ENCODE results near the gene HECTD4.

Gene HECTD4

DNA sequence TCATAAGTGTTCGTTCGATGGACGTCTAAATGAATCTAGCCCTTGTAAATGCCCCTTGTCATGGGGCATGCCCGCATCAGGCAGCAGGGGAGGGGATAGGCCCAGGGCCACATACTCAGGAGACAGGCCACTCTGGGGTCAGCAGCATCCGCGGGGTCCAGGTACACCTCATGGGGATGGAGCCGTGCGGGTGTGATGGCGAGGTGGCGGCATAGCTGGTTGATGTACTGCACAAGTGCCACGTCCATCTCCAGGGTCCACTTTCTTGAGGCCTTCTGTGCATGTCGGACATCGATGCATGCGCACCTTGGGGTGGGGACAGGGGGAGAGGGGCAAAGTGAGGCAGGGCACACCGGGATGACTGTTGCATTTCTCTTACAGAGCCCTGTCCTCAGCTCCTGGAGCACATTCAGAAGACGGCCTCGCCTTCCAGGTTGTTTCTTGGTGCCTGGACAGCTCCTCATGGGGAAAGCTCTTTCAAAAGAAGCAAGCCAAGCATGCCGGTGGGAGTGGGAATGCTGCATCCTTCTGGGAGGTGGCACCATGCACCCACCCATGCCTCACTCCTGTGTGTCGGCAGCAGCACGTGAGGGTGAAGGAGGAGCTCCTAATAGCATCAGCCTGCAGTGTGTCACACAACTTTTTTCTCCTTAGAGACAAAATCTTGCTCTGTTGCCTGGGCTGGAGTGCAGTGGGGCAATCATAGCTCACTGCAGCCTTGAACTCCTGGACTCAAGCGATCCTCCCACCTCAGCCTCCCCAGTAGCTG lies 209.5 kb downstream of the HECTD4 start:
- DNase-seq: no peak

DNA sequence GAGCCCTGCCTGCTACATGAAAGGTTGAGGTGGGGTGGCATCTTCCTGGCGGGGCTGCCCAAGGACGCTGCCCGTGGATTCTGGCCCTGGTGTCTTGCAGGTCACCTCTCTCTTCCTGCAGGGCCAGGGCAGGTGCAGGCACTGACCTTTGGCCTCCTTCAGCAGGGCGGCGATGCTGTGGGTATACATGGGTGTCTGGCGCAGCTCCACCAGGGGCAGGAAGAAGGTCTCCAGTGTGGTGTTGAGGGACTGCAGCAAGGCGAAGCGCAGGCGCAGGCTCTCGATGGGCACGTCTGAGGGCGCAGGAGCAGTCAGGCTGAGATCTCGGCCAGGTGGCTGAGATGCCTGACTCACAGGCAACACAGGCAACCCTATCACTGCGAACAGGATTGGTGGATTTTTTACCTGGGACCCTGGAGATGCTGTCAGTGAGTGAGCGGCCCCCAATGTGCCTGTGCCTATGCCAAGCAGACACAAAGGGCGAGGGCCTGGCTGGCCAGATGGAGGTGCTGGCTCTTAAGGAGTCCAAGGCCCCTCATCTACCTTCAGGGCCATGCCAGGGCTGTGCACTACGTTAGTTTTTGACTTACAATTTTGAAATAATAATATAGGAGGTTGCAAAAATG lies 211.1 kb downstream of the HECTD4 start:
- no peak for DNase-seq

- DNase-seq: peak in 1 of 6 experiments; percentile 5
These were observed 211.9 kb downstream of the HECTD4 start for GRCh38 chr12:112170376-112170775.

- no peak for DNase-seq
These were observed 212.3 kb downstream of the HECTD4 start for GRCh38 chr12:112169966-112170365.

- no peak for DNase-seq
These were observed 212.9 kb downstream of the HECTD4 start for GRCh38 chr12:112169161-112169872.

GRCh38 chr12:112168561-112168971 lies 213.7 kb downstream of the HECTD4 start:
- no peak for DNase-seq

- no peak for DNase-seq
These were observed 214.3 kb downstream of the HECTD4 start for GRCh38 chr12:112167718-112168525.

DNA sequence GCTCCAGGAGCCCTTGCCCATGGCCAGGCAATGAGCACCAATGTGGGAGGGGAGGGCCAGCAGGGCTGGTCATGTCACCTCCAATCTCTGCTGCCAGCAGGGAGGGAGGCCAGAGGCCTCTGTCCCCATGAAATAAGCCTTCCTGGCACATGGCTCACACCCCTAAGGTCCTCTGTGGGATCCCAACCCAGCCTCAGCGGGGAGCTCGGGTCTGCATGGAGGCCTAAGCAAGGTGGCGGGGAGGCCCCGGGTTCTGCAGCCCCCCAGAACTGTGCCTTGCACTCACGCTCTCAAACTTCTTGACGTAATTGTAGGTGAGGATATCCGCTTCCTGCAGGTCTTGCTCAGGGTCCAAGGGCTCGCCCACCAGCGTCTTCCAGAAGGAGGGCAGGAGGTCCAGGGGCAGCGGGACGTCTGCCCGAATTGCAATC lies 215.2 kb downstream of the HECTD4 start:
- no peak for DNase-seq

DNA sequence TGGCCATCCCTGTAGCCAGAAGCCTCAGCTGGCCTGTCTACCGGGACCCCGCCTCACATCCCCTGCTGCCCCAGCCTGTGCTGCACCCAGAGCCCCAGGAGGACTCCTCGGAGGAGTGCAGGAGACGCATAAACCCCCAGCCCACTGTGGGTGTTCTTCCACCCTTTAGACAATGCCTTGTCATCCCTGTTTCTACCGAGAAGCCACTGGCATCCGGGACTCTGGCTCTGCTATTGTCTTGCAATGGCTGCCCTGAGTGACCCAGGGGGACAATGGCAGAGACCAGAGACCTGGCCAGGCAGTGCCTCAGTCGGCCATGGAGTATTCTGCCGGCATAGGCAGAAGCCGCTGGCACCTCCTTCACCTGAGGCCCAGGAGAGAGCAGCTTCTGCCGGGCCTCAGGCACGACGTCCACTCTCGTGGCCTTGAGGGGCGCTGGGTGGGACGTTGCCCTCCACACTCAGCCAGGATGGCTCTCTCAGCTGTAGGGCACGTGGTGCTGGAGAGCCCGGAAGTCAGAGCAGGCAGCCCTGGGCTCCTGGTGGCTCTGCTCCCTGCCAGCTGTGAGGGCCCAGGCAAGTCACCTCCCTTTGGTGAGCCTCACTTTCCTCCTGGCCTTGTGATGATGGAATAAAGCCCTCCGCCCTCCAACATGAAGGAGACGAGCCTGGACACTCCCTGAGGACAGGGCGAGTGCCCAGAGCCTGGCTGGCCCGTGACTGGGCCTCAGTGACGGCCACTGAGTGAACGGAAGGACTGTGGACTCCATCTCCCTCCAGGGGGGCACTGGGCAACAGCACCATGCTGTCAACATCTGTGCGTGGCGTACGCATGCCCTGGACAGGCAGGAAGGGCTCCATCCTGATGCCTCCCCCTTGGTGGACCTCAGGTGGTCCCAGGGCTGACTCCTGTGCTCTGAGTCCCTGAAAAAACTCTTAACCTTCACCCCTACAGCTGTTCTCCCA lies 215.9 kb downstream of the HECTD4 start:
- DNase-seq: no peak

DNA sequence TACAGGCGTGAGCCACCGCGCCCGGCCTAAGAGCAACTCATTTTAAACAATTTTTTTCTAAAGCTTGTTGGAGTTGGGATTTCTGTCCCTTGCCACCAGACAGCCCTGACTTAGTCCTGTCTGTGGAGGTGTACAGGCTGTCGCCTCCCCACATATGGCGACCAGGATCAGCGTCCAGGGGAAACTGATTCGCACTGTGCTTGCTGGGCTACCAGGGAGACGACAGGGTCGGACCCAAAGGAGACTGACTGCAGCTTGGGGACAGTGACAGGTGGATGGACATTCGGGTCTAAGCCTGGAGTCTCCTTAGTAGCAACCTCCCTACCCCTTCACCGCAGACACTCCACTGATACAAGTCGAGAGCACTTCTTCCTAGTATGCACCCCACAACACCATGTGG lies 216.6 kb downstream of the HECTD4 start:
- no peak for DNase-seq

GRCh38 chr12:112164011-112164660 lies 218.1 kb downstream of the HECTD4 start:
- DNase-seq: no peak

DNA sequence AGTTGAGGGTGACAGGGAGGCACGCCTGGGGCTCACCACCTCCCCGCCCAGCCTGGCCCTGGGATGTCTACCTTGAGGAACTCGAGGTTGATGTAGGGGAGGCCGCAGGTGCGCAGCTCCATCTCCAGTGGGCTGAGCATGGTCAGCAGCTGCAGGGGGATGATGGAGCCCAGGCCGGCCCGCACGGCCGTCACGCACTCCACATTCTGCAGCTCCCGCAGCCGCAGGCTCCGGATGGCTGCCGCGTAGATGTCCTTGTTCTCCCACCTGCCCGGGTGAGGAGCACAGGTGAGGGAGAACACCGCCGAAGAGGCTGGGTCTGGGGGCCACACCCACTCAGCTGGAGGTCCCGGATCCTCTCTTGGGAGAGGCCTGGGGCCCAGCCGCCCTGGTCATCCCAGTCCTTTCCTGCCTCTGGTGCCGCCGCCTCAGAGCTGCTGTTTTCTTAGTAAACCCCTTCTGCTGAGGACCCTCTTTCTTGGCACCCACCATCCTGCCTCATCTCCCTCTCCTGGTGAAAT lies 218.7 kb downstream of the HECTD4 start:
- DNase-seq: no peak

- DNase-seq: no peak
These were observed 219.2 kb downstream of the HECTD4 start for GRCh38 chr12:112163056-112163455.

DNA sequence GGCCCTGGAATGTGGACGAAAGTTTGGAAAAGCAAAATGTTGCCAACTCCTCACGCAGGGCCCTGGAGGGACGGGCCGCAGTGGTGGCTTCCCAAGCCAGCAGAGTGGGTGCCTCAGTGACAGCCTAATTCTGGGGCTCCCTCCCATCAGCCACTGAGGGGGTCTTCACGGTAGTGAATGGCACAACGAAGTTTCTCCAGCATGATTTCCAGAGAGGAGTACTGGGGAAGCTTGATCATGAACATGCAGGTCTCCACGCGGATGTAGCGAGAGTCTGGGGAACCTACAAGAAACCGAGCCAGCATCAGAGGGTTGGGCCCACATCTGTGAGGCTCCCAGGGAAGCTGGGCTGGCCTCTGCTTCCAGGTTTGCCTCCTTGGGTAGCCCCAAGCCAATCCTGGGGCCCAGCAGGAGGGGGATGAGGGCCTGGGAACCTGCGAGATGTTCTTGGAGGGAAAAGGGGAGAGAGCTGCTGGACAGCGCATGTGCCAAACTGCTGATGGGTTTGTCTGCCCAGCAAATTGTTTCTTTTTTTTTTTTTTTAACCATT lies 219.9 kb downstream of the HECTD4 start:
- DNase-seq: no peak

- no peak for DNase-seq
These were observed 220.5 kb downstream of the HECTD4 start for GRCh38 chr12:112161711-112162110.

DNA sequence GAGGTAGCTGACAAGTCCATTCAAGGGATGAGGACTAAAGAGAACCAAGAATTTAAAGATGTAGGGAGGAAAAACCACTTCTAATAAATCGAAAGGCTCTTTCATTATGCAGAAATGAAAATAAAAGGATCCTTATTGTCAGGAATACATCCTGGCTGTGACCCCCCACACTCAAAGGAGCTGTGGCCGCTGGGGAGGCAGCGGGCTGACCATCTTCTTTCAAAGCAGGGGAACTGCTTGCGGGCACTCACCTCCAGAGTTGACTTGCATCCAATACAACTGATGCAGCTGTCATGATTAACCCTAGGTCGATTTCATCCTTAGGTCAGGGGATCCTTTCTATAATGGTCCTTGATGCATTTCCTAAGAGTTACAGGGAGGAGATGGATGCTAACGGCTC lies 221.6 kb downstream of the HECTD4 start:
- no peak for DNase-seq

- DNase-seq: no peak
These were observed 223.1 kb downstream of the HECTD4 start for GRCh38 chr12:112159146-112159541.

- DNase-seq: peak in 2 of 6 experiments; percentile 6 to 30
These were observed 223.6 kb downstream of the HECTD4 start for GRCh38 chr12:112158461-112159145.

GRCh38 chr12:112153893-112154219 lies 228.4 kb downstream of the HECTD4 start:
- no peak for DNase-seq
